ENCODE results near the gene NEO1. TPM values are rescaled to one million over a fixed set of nuclear protein-coding genes. Genes with fewer than 3 reads are reported as not detected.

The NEO1 gene
- total RNA-seq, 4 donors from 2014 or later = 74.0 to 117 (median 107) TPM

DNA sequence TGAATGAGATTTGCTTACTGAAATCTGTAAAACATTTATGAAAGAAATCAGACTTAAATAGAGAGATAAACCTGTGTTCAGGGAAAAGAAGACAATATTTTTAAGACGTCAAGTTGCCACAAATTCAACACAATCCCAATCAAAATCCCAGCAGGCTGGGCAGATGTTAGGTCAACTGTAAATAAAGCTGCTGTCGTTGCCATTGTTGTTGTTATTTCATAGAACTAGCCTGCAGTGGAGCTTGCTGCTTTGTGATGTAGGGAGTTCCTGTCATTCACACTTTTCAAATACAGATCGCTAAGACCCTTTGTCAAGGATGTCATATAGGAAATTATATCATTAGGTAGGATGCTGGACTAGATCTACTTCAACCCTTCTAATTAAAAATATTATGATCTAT is 123.1 kb downstream of the NEO1 start:
- Histone ChIP-seq H3K9me3 (no peaks in the 10 kb centered on the region), H3K4me1 (no peaks in the 10 kb centered on the region), H3K27ac (no peak overlapping the region), H3K36me3 (peaks cover 20% of the 10 kb centered on the region), H3K4me3 (no peak overlapping the region), H3K27me3 (no peaks in the 10 kb centered on the region)
- WGBS = 83% methylated on average over 3 of the region's 3 CpGs
- no peak for TF ChIP-seq POLR2AphosphoS5 (IDR thresholded peaks at IDR 0.05)
- TF ChIP-seq CTCF (IDR thresholded peaks at IDR 0.05) = no peak
- no peak for TF ChIP-seq POLR2A (IDR thresholded peaks at IDR 0.05)
- TF ChIP-seq EP300 (IDR thresholded peaks at IDR 0.05) = no peak
- no peak for DNase-seq (ENCODE audit: low spot score in 2 of 2)

DNA sequence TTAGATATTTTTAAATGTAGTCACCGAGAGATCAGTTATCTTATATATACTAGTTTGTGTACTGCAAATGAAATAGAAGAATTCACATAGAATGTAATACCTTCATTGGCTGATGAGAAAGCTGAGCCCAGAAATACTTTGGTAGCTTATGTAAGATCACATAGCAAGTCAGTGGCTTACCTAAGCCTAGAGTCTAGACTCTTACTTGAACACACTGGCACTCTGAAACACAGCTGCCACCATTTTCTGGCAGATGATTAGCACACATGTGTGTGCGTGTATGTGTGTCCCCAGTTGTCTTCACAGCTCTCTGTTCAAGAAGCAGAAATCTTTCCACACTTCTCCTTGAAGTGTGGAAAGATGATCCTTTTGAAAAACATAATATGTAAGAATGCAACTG is 124.3 kb downstream of the NEO1 start:
- Histone ChIP-seq H3K4me3 (no peak overlapping the region), H3K4me1 (no peaks in the 10 kb centered on the region), H3K27me3 (no peaks in the 10 kb centered on the region), H3K27ac (no peak overlapping the region), H3K9me3 (no peaks in the 10 kb centered on the region), H3K36me3 (peaks cover 21% of the 10 kb centered on the region)
- WGBS = 97% methylated on average over 2 of the region's 2 CpGs
- no peak for DNase-seq (ENCODE audit: low spot score in 2 of 2)
- no peak for TF ChIP-seq EP300 (IDR thresholded peaks at IDR 0.05)
- TF ChIP-seq CTCF (IDR thresholded peaks at IDR 0.05) = no peak
- no peak for TF ChIP-seq POLR2AphosphoS5 (IDR thresholded peaks at IDR 0.05)
- no peak for TF ChIP-seq POLR2A (IDR thresholded peaks at IDR 0.05)

DNA sequence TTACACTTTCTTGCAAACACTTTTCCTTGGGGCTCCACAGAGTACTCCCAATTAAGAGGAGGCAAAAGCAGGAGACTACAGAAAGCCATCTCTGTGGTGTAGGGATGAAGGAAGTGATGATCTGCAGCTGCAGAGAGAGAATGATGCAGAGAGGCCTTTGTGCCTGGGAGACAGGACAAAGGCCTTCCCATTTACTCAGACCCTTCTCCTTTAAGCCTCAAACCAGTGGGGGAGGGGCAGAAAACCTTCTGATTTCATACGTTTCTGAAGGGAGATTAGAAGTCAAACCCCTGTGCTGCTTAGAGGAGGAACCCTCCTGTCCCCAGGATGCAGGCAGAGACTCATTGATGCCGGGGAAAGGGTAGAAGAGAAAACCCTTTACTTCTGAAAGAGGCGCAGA is 130.8 kb downstream of the NEO1 start:
- TF ChIP-seq EP300 (IDR thresholded peaks at IDR 0.05) = no peak
- no peak for TF ChIP-seq CTCF (IDR thresholded peaks at IDR 0.05)
- TF ChIP-seq POLR2A (IDR thresholded peaks at IDR 0.05) = no peak
- TF ChIP-seq POLR2AphosphoS5 (IDR thresholded peaks at IDR 0.05) = no peak
- Histone ChIP-seq H3K36me3 (peaks cover 46% of the 10 kb centered on the region), H3K27me3 (no peaks in the 10 kb centered on the region), H3K9me3 (no peaks in the 10 kb centered on the region), H3K27ac (no peak overlapping the region), H3K4me1 (no peaks in the 10 kb centered on the region), H3K4me3 (no peak overlapping the region)
- 87% methylated on average over 3 of the region's 3 CpGs for WGBS
- no peak for DNase-seq (ENCODE audit: low spot score in 2 of 2)

DNA sequence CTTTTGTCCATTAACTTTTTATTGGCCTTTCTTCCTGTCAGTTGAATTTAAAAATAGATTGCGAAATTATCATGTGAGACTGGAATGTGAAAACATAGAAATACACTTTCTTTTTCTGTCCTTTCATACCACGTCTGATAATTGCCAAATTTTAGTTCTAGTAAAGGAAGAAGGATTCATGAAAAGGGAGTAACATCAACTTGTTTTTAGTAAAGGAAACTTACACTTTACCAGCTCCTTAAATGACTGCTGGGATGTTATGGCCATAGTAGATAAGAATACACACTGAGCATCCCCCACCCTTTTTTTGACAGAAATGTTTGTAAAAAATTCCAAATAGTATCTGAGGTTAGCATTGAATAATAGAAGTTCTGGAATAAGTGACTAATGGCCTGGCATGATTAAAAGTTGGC is 137.9 kb downstream of the NEO1 start:
- Histone ChIP-seq H3K4me3 (no peak overlapping the region), H3K4me1 (peaks cover 4% of the 10 kb centered on the region), H3K36me3 (peaks cover 6% of the 10 kb centered on the region), H3K27me3 (no peaks in the 10 kb centered on the region), H3K27ac (no peak overlapping the region), H3K9me3 (no peaks in the 10 kb centered on the region)
- TF ChIP-seq CTCF (IDR thresholded peaks at IDR 0.05) = no peak
- TF ChIP-seq POLR2A (IDR thresholded peaks at IDR 0.05) = no peak
- TF ChIP-seq EP300 (IDR thresholded peaks at IDR 0.05) = no peak
- TF ChIP-seq POLR2AphosphoS5 (IDR thresholded peaks at IDR 0.05) = no peak
- 30% methylated on average over 2 of the region's 2 CpGs for WGBS
- DNase-seq (ENCODE audit: low spot score in 2 of 2) = no peak

DNA sequence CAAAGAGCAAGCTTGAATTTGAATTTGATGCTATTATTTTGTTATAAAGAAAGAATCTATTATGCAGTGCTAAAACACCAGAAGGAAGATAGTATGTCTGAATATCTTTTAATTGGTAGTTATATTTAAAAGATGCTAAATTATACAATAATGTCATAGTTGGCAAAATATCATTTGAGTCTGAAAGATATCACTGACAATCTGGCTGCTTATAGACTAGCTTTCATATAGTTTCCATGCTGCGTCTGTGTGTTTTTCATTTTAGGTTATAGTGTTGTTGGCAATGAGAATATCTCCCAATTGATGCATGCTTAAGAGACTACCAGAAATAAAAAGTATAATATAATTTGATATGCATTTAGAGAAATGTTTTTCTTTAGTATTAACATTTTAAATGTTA is 142.9 kb downstream of the NEO1 start:
- Histone ChIP-seq H3K27me3 (no peaks in the 10 kb centered on the region), H3K4me1 (no peaks in the 10 kb centered on the region), H3K27ac (no peak overlapping the region), H3K4me3 (no peak overlapping the region), H3K36me3 (peaks cover 5% of the 10 kb centered on the region), H3K9me3 (no peaks in the 10 kb centered on the region)
- no peak for DNase-seq (ENCODE audit: low spot score in 2 of 2)
- WGBS = 91% methylated on average over 1 of the region's 1 CpG
- TF ChIP-seq EP300 (IDR thresholded peaks at IDR 0.05) (no peak), POLR2AphosphoS5 (IDR thresholded peaks at IDR 0.05) (no peak), CTCF (IDR thresholded peaks at IDR 0.05) (no peak), POLR2A (IDR thresholded peaks at IDR 0.05) (no peak)
